Measurements from ENCODE around the gene THBS2. TPM values are rescaled to one million over a fixed set of nuclear protein-coding genes. Genes with fewer than 3 reads are reported as not detected.

THBS2 gene
- total and polyA plus RNA-seq, 10 of the 15 experiments (the other 5 are each of a cell fraction or from before 2014, with no cell fraction given) = 0.07 to 0.10 TPM; not detected in 8

GRCh38 chr6:169241688-169242350 is 11.8 kb downstream of the THBS2 start:
- Histone ChIP-seq H3K9me3 (replicated peaks; ENCODE audit: control insufficient read depth, insufficient read depth, low read length) (no peaks in the 10 kb centered on the region; the same call in 2 of the 3 replicates), H3K4me1 (ENCODE audit: control insufficient read depth, insufficient read depth, low read length) (no peaks in the 10 kb centered on the region), H4K20me1 (ENCODE audit: control insufficient read depth, insufficient read depth) (no peaks in the 10 kb centered on the region), H3K9ac (ENCODE audit: control insufficient read depth, insufficient read depth, low read length) (no peak overlapping the region), H3K27me3 (replicated peaks in 1 of 2; ENCODE audit: control insufficient read depth in 2 of 2, insufficient read depth in 2 of 2, low read length in 1 of 2) (no peaks in the 10 kb centered on the region), H3K27ac (ENCODE audit: control insufficient read depth, insufficient read depth) (no peak overlapping the region), H3K4me3 (no peak overlapping the region), H2AFZ (ENCODE audit: control insufficient read depth, low read depth, low read length) (no peak overlapping the region), H3K79me2 (ENCODE audit: control insufficient read depth, insufficient read depth, low read length) (no peaks in the 10 kb centered on the region), H3K36me3 (ENCODE audit: control insufficient read depth in 2 of 2, insufficient read depth in 2 of 2, low read length in 1 of 2) (no peaks in the 10 kb centered on the region), H3K4me2 (ENCODE audit: control insufficient read depth, insufficient read depth) (no peak overlapping the region)
- BruUV-seq (replicated peaks) = no TSS peak
- ATAC-seq (no peak), DNase-seq (ENCODE audit: low read depth, low spot score) (no peak), FAIRE-seq (no peak)
- ChIA-PET CTCF (no interaction called here), RAD21 (ENCODE audit: unreplicated experiment) (no interaction called here), POLR2A (no interaction called here), SMC1A (ENCODE audit: uncharacterized antibody, unreplicated experiment) (no interaction called here)
- no peak for TF ChIP-seq ATF3 (IDR thresholded peaks at IDR 0.05; ENCODE audit: borderline replicate concordance, extremely low read depth, low read depth, low read length)
- TF ChIP-seq BCL11A (IDR thresholded peaks at IDR 0.05; ENCODE audit: low read depth, low read length) = no peak
- TF ChIP-seq CTCF (IDR thresholded peaks at IDR 0.05 in 2 of 3, conservative IDR thresholded peaks at IDR 0.05 in 1 of 3; ENCODE audit: control insufficient read depth in 2 of 3, extremely low read depth in 1 of 3, insufficient read depth in 1 of 3, low read depth in 3 of 3, low read length in 3 of 3) = no peak
- TF ChIP-seq STAT3 (IDR thresholded peaks at IDR 0.05; ENCODE audit: low read depth, low read length) = no peak
- TF ChIP-seq GABPA (IDR thresholded peaks at IDR 0.05; ENCODE audit: low read depth) = no peak
- TF ChIP-seq PAX5 (IDR thresholded peaks at IDR 0.05; ENCODE audit: borderline replicate concordance, low read depth, low read length) = no peak
- no peak for TF ChIP-seq MEF2A (IDR thresholded peaks at IDR 0.05; ENCODE audit: insufficient read depth, low read depth, low read length)
- no peak for TF ChIP-seq CHD2 (IDR thresholded peaks at IDR 0.05; ENCODE audit: borderline replicate concordance, low read depth, low read length)
- TF ChIP-seq NR2F1 (conservative IDR thresholded peaks at IDR 0.05) = no peak
- no peak for TF ChIP-seq FOXK2 (IDR thresholded peaks at IDR 0.05)
- TF ChIP-seq PML (IDR thresholded peaks at IDR 0.05; ENCODE audit: low read length) = no peak
- no peak for TF ChIP-seq HCFC1 (IDR thresholded peaks at IDR 0.05; ENCODE audit: low read length)
- no peak for TF ChIP-seq RB1 (IDR thresholded peaks at IDR 0.05; ENCODE audit: borderline replicate concordance)
- TF ChIP-seq RFX5 (IDR thresholded peaks at IDR 0.05; ENCODE audit: low read depth, low read length) = no peak
- intact Hi-C loops (cut with micrococcal nuclease; ENCODE audit: unreplicated experiment) (no loop called here), in situ Hi-C loops (cut with MboI) (no loop called here)
- WGBS (ENCODE audit: insufficient coverage, insufficient replicate concordance, low lambda C conversion rate, missing lambda C conversion rate) = 69% methylated on average over 32 of the region's 32 CpGs

Measured in GM12878 (cell line).